K562 (cell line): Measurements from ENCODE around the gene TRPV5. TPM values are rescaled to one million over a fixed set of nuclear protein-coding genes. Genes with fewer than 3 reads are reported as not detected.

Experiments used
- ATAC-seq: fragments of 200-7000 bp; cut with Tn5 transposase; 3 replicates; pipeline ENCODE4 v1.9.1; 2020; ENCODE audit warnings: moderate library complexity
- BruUV-seq: library from RNA; stranded (reverse); fragments of 400-500 nt; replicated peaks from 2 replicates; lab custom pipeline; 2021; lab: Mats Ljungman, UMichigan
- CTCF ChIA-PET: fragments of 300-600 bp; formaldehyde crosslinking; extraction: SDS; loops from one replicate; lab custom pipeline; 2021; ENCODE audit warnings: low intra/inter-chr PET ratio; lab: Yijun Ruan, JAX
- POLR2A ChIA-PET: fragments of 300-600, 350-650 bp; sonication (Branson Sonifier 250); formaldehyde crosslinking; extraction: SDS; loops from one replicate; lab custom pipeline; 2021; ENCODE audit warnings: antibody characterized with exemption, inconsistent platforms; lab: Yijun Ruan, JAX
- DNase-seq, 4 experiments: peaks; one replicate each; pipeline versions ENCODE4 v3.0.0 to v3.0.0-alpha.2; 2011 to 2018; ENCODE audit warnings: low spot score in 3 of 4, mixed read lengths in 3 of 4; ENCODE audit errors: extremely low read depth in 1 of 4
- FAIRE-seq: peaks from 2 replicates; lab custom pipeline; 2011; peaks lifted over from hg19 to GRCh38; lab: Jason Lieb, UNC
- H2AFZ ChIP-seq: 2 replicates; pipeline ENCODE4 v1.6.0; 2011; ENCODE audit warnings: low read depth, low read length, control low read depth, inconsistent platforms
- H3K27ac ChIP-seq: fragments of 200-600 bp; 3 replicates; pipeline ENCODE4 v1.8.0; 2011; ENCODE audit warnings: low read depth, mild to moderate bottlenecking, control low read depth, inconsistent platforms, low read length, moderate library complexity, mixed read lengths; ENCODE audit errors: extremely low read depth
- H3K27me3 ChIP-seq, 2 experiments: fragments of 300-600 bp in 1 of 2; 2 replicates in 1 of 2; 3 replicates in 1 of 2; pipeline versions ENCODE4 v1.6.0 to v1.8.0; 2011; ENCODE audit warnings: inconsistent platforms in 2 of 2, low read length in 2 of 2, mild to moderate bottlenecking in 1 of 2, mixed read lengths in 1 of 2, moderate library complexity in 1 of 2; ENCODE audit not compliant: control insufficient read depth in 2 of 2, insufficient read depth in 2 of 2
- H3K36me3 ChIP-seq: fragments of 300-600 bp; 3 replicates; pipeline ENCODE4 v1.8.0; 2011; ENCODE audit warnings: mild to moderate bottlenecking, low read length, inconsistent platforms; ENCODE audit not compliant: control insufficient read depth, insufficient read depth
- H3K4me1 ChIP-seq, 2 experiments: fragments of 200-600 bp in 1 of 2; replicated peaks in 1 of 2; 2 replicates in 1 of 2; 3 replicates in 1 of 2; pipeline versions ENCODE4 v1.5.1 to v1.8.0; 2011; ENCODE audit warnings: inconsistent platforms in 2 of 2, low read length in 2 of 2, mild to moderate bottlenecking in 1 of 2, mixed read lengths in 1 of 2, moderate library complexity in 1 of 2; ENCODE audit not compliant: control insufficient read depth in 2 of 2, insufficient read depth in 2 of 2
- H3K4me2 ChIP-seq: 2 replicates; pipeline ENCODE4 v1.6.1; 2011; ENCODE audit warnings: low read length, control low read depth, inconsistent platforms, mixed read lengths; ENCODE audit not compliant: insufficient read depth
- H3K4me3 ChIP-seq: fragments of 200-600 bp; sonication (generic), shearing (Covaris generic); 2 replicates; pipeline ENCODE4 v1.5.1; 2016; ENCODE audit warnings: control low read depth, inconsistent platforms
- H3K79me2 ChIP-seq: fragments of 200-600 bp; 3 replicates; pipeline ENCODE4 v1.8.0; 2011; ENCODE audit warnings: low read length, inconsistent platforms; ENCODE audit not compliant: control insufficient read depth, insufficient read depth
- H3K9ac ChIP-seq, 2 experiments: 2 replicates each; pipeline versions ENCODE4 v1.6.0 to v1.6.1; 2011; ENCODE audit warnings: low read depth in 2 of 2, low read length in 2 of 2, control low read depth in 1 of 2, inconsistent platforms in 1 of 2, mild to moderate bottlenecking in 1 of 2, mixed read lengths in 1 of 2; ENCODE audit not compliant: insufficient read depth in 1 of 2
- H3K9me1 ChIP-seq: one replicate; pipeline ENCODE4 v1.6.0; 2011; ENCODE audit warnings: inconsistent platforms, mild to moderate bottlenecking, low read length, moderate library complexity; ENCODE audit not compliant: control insufficient read depth, insufficient read depth
- H3K9me3 ChIP-seq: replicated peaks from 2 replicates; pipeline ENCODE4 v1.5.1; 2011; ENCODE audit warnings: low read depth, low read length, inconsistent platforms; ENCODE audit not compliant: control insufficient read depth, insufficient read depth
- H4K20me1 ChIP-seq: replicated peaks from 2 replicates; pipeline ENCODE4 v1.6.1; 2011; ENCODE audit warnings: low read length, inconsistent platforms, mixed read lengths; ENCODE audit not compliant: control insufficient read depth, insufficient read depth
- MYBL2 ChIP-seq, 2 experiments: fragments of 450-650 bp in 1 of 2; sonication (generic) in 1 of 2; formaldehyde crosslinking in 1 of 2; IDR thresholded peaks; 2 replicates each; pipeline versions ENCODE4 v1.6.1 to v1.8.1; 2017 to 2022; ENCODE audit warnings: borderline replicate concordance in 1 of 2, inconsistent platforms in 1 of 2, low read depth in 1 of 2, mild to moderate bottlenecking in 1 of 2, missing genetic modification reagents in 1 of 2, moderate library complexity in 1 of 2
- PPARD ChIP-seq: fragments of 250-450 bp; sonication (Bioruptor Pico); IDR thresholded peaks from 2 replicates; pipeline ENCODE4 v1.8.0; 2022; ENCODE audit warnings: inconsistent platforms, mild to moderate bottlenecking, moderate library complexity
- ZBTB1 ChIP-seq: sonication (generic); formaldehyde crosslinking; IDR thresholded peaks from 2 replicates; pipeline ENCODE4 v1.8.1; 2023; ENCODE audit warnings: missing genetic modification reagents, low read depth, mild to moderate bottlenecking, borderline replicate concordance
- ZNF146 ChIP-seq: IDR thresholded peaks from one replicate; pipeline ENCODE4 v1.6.1; 2018; ENCODE audit warnings: missing compliant biosample characterization; ENCODE audit not compliant: unreplicated experiment
- WGBS: fragments of 100-300 bp; shearing (Covaris generic); methylation state at CpG from one replicate; pipeline ENCODE4 v1.1.6; 2016; ENCODE audit warnings: low coverage, mixed read lengths; ENCODE audit not compliant: insufficient coverage; ENCODE audit errors: missing lambda C conversion rate; 5-methylcytosine and 5-hydroxymethylcytosine counted together
- in situ Hi-C: fragments of 300-500 bp; cut with MboI; formaldehyde crosslinking; loops from 4 replicates; pipeline ENCODE4 v1.15.0; 2018; ENCODE audit warnings: inconsistent platforms, mixed read lengths
- intact Hi-C: fragments of 100-400 bp; cut with micrococcal nuclease; formaldehyde crosslinking; loops from 2 replicates; pipeline ENCODE4 v1.14.2; 2022
- polyA plus RNA-seq, 8 experiments: library from polyadenylated mRNA; depleted of rRNA in 4 of 8; stranded (reverse) in 5 of 8; unstranded in 3 of 8; fragments of >200 nt; fragmentation: Nextera tagmentation in 2 of 8; fragmentation: Illumina TruSeq in 1 of 8; extraction: Ambion mirVana in 2 of 8; extraction: Trizol in 1 of 8; gene quantifications; 2 replicates each; pipeline versions ENCODE4 v1.2.1 to v1.2.3, GENCODE V29; 2011 to 2014; ENCODE audit warnings: inconsistent platforms in 1 of 8, missing spikeins in 1 of 8
- total RNA-seq, 7 experiments: library from RNA; depleted of rRNA in 6 of 7; stranded (reverse); fragments of >200 nt in 6 of 7; fragmentation: Illumina TruSeq in 2 of 7; extraction: Trizol in 2 of 7; gene quantifications; 2 replicates each; pipeline versions ENCODE4 v1.2.1 to v1.2.3, GENCODE V29; 2011 to 2021; ENCODE audit warnings: low replicate concordance in 1 of 7
- TF ChIP-seq, protein P1 (sequence below): sonication (generic); formaldehyde crosslinking; IDR thresholded peaks from 2 replicates; pipeline ENCODE4 v1.9.0; 2022; ENCODE audit warnings: mild to moderate bottlenecking, missing genetic modification reagents

The TRPV5 gene
- total and polyA plus RNA-seq, 9 of the 15 experiments (the other 6 are each of a cell fraction or from before 2014, with no cell fraction given) = not detected

- DNase-seq (no peak), ATAC-seq (no peak), FAIRE-seq (no peak)
- Histone ChIP-seq H3K79me2 (no peaks in the 10 kb centered on the region), H4K20me1 (peaks cover 4% of the 10 kb centered on the region; the same call in 1 of the 2 replicates), H3K4me3 (no peak overlapping the region), H3K9me1 (no peaks in the 10 kb centered on the region), H3K4me1 (peaks cover 0 to 30% of the 10 kb centered on the region in 2 experiments; a peak in 1 of 5 replicates), H3K9me3 (no peaks in the 10 kb centered on the region), H3K4me2 (no peak overlapping the region), H3K27me3 (peaks cover 6 to 62% of the 10 kb centered on the region in 2 experiments; a peak in 4 of 5 replicates), H3K9ac (0 out of 4 replicates have a peak overlapping the region, but pooled peaks of 1 of the 2 experiments have one; percentile 11), H3K36me3 (no peaks in the 10 kb centered on the region), H2AFZ (no peak overlapping the region), H3K27ac (no peak overlapping the region)
- ChIA-PET CTCF (no interaction called here), POLR2A (interaction anchor here (0.8 to 1.3 kb wide), 3 partner anchors 18 to 132 kb away, joined by 3 read pairs; no protein-coding TSS in a partner anchor)
- in situ Hi-C loops = no loop called here
- WGBS = 44% methylated on average over 11 of the region's 11 CpGs
- BruUV-seq = no TSS peak
- TF ChIP-seq ZNF146 (CRISPR knock-in tag) (no peak), MYBL2 (IDR thresholded peaks at IDR 0.05; ENCODE audit: low read depth) (no peak), MYBL2 (CRISPR knock-in tag; IDR thresholded peaks at IDR 0.05; ENCODE audit: borderline replicate concordance) (0 out of 2 replicates have a peak, but pooled peaks have one; percentile 40), PPARD (CRISPR knock-in tag) (no peak), ZBTB1 (CRISPR knock-in tag) (0 out of 2 replicates have a peak, but pooled peaks have one; percentile 38)
- TF ChIP-seq, protein P1, sequence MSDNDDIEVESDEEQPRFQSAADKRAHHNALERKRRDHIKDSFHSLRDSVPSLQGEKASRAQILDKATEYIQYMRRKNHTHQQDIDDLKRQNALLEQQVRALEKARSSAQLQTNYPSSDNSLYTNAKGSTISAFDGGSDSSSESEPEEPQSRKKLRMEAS = 0 out of 2 replicates have a peak, but pooled peaks have one; percentile 10
- intact Hi-C loops = no loop called here
Measured at GRCh38 chr7:142868986-142869415, 64.5 kb downstream of the TRPV5 start.
